Muscle of leg (tissue), 11 donors: ENCODE data around the gene SPRED1. TPM values are rescaled to one million over a fixed set of nuclear protein-coding genes. Genes with fewer than 3 reads are reported as not detected.
"Not testable (repeated sequence)": the region's sequence is repeated elsewhere in the genome, so short reads cannot be mapped to it uniquely, and the experiment has no call there.

Source experiments
- DNase-seq: peaks from one replicate; pipeline ENCODE4 v3.0.0; 2013
- H3K27ac ChIP-seq: one replicate; pipeline ENCODE4 v1.5.1; 2013; ENCODE audit warnings: mild to moderate bottlenecking, low read length, control low read depth
- H3K27me3 ChIP-seq: one replicate; pipeline ENCODE4 v1.6.1; 2013; ENCODE audit warnings: low read length; ENCODE audit not compliant: control insufficient read depth, insufficient read depth
- H3K36me3 ChIP-seq: one replicate; pipeline ENCODE4 v1.6.1; 2013; ENCODE audit warnings: low read length; ENCODE audit not compliant: control insufficient read depth, insufficient read depth
- H3K4me1 ChIP-seq: one replicate; pipeline ENCODE4 v1.6.1; 2013; ENCODE audit warnings: low read length; ENCODE audit not compliant: control insufficient read depth, insufficient read depth
- H3K4me3 ChIP-seq: one replicate; pipeline ENCODE4 v1.5.1; 2013; ENCODE audit warnings: low read length, control low read depth
- H3K9me3 ChIP-seq: replicated peaks from 2 replicates; pipeline ENCODE4 v1.6.1; 2013; ENCODE audit warnings: low read depth, low read length; ENCODE audit not compliant: control insufficient read depth
- WGBS: methylation state at CpG from one replicate; pipeline ENCODE4 v1.1.5; 2013; ENCODE audit warnings: missing lambda C conversion rate; ENCODE audit not compliant: insufficient coverage; 5-methylcytosine and 5-hydroxymethylcytosine counted together
- polyA plus RNA-seq, 8 donors: library from polyadenylated mRNA; unstranded; fragments of 120-200 nt; gene quantifications; one replicate each; pipeline versions ENCODE4 v1.2.1 to v1.2.3, GENCODE V29; 2013; ENCODE audit warnings: inconsistent platforms in 1 of 8, low replicate concordance in 1 of 8; ENCODE audit not compliant: insufficient read length in 8 of 8, insufficient read depth in 1 of 8
- total RNA-seq: library from RNA; stranded (reverse); fragments of 120-200 nt; gene quantifications from one replicate; pipeline ENCODE4 v1.2.4, GENCODE V29; 2013

SPRED1 gene
- total and polyA plus RNA-seq, 9 donors: 21.4 to 50.5 (median 31.4) TPM

DNA sequence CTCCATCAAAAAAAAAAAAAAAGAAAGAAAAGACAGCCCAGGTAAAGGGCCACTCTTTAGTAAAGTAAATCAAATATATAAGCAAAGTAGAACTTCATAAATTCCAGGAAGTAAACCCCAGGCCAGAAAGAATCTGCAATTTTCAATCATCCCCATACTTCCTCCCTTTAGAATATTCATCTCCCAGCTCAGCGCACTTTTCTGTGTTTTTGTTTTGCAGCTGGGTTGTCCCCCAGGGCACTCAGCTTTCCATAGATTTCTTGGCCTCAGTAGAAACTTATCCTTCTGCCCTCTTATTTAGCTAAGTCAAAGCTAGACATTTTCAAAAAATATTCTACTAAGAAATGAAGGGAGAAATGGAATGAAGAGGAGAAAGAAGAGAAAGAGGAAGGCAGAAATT, 24.0 kb upstream of the SPRED1 start:
- H3K27ac ChIP-seq: peak overlapping the region; percentile 67
- no peaks in the 10 kb centered on the region for H3K9me3 ChIP-seq
- DNase-seq: peak; percentile 87
- no peaks in the 10 kb centered on the region for H3K36me3 ChIP-seq
- no peak overlapping the region for H3K4me3 ChIP-seq
- H3K4me1 ChIP-seq: peaks cover 5% of the 10 kb centered on the region
- H3K27me3 ChIP-seq: no peaks in the 10 kb centered on the region
- no CpG with 5 or more reads among the region's 1 CpG for WGBS

DNA sequence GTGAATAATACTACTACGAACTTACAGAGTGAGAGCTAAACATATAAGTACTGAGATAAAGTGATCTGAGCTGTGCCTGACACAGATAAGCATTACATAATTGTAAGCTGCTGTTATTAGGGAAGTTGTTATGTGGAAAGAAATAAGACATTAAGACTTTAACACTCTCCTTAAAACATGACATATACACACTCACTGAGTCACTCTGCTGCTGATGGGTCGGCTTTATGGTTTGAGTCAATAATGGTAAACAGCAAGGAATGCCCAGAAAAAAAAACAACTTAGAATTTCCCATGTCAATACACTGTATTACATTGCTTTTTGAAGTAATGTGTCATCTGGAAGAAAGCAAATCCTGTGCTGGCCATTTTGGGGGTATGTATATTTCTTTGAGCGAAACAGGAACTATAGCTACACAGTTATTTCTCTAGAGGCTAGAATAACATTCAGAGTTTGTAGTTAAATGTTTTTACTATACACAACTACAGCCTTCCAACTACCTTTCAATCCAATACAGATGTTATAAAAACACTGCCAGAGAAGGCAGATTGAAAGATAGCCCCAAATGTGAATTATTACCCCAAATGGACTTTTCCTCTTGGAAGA, 22.8 kb upstream of the SPRED1 start:
- Histone ChIP-seq H3K27ac (peak overlapping the region; percentile 83), H3K27me3 (no peaks in the 10 kb centered on the region), H3K4me3 (no peak overlapping the region), H3K36me3 (no peaks in the 10 kb centered on the region), H3K4me1 (peaks cover 5% of the 10 kb centered on the region), H3K9me3 (no peaks in the 10 kb centered on the region)
- WGBS: no CpG with 5 or more reads among the region's 3 CpGs
- peak; percentile 89 for DNase-seq

DNA sequence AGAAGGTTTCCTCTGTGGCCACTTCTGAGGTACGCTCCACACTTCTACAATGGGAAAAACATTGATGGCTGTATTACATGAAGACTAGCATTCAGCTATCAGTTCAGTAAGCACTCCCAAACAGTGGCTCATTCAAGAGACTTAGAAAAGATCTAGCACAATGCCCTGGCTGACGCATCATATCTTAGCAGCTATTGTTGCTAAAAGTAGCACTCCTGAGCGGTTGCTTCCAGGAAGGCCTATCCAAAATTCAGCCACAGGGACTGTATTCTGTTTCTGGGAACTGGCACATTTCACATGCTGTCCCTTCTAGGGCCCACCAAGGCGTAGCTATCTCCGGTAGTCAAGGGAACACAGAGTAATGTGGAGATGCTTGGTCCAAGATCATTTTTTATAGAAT, 21.2 kb upstream of the SPRED1 start:
- no peaks in the 10 kb centered on the region for H3K36me3 ChIP-seq
- no peaks in the 10 kb centered on the region for H3K27me3 ChIP-seq
- H3K4me1 ChIP-seq: peaks cover 5% of the 10 kb centered on the region
- 17% methylated on average over 2 of the region's 5 CpGs for WGBS
- DNase-seq: peak; percentile 64
- H3K9me3 ChIP-seq: no peaks in the 10 kb centered on the region
- H3K27ac ChIP-seq: peak overlapping the region; percentile 53
- no peak overlapping the region for H3K4me3 ChIP-seq

DNA sequence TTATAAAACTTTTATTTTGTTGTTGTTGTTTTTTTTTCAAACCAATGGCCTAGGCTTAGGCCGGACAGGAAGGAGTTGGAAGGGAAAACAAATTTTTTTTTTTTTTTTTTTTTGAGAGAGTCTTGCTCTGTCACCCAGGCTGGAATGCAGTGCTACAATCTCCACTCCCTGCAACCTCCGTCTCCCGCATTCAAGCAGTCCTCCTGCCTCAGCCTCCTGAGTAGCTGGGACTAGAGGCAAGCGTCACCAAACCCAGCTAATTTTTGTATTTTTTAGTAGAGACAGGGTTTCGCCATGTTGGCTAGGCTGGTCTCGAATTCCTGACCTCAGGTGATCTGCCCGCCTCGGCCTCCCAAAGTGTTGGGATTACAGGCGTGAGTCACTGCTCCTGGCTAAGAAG, 15.6 kb upstream of the SPRED1 start:
- not testable (repeated sequence) for H3K9me3 ChIP-seq, DNase-seq, H3K4me3 ChIP-seq, H3K27ac ChIP-seq, H3K36me3 ChIP-seq, H3K4me1 ChIP-seq, H3K27me3 ChIP-seq
- whole genome bisulfite sequencing: no CpG with 5 or more reads among the region's 9 CpGs

DNA sequence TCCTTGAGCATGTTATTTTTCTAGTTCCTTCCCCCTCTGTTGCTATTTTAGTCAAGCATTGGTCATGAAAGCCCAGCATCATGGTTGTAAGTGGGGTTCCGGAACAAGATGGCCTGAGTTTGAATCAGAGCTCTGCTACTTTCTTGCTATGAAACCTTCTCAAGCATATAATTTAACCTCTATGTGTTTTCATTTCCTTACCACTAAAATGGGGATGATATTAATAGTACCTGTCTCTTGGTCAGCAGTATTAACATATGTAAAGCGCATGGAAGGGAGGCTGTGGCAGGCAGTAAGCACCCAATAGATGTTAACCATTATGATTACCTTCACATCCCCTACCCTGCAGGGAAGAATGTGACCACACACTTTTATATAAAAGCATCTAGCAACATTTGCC, 14.3 kb upstream of the SPRED1 start:
- DNase-seq: no peak
- Histone ChIP-seq H3K9me3 (no peaks in the 10 kb centered on the region), H3K4me1 (no peaks in the 10 kb centered on the region), H3K4me3 (no peak overlapping the region), H3K27me3 (no peaks in the 10 kb centered on the region), H3K27ac (no peak overlapping the region), H3K36me3 (no peaks in the 10 kb centered on the region)
- WGBS: no CpG with 5 or more reads among the region's 2 CpGs

DNA sequence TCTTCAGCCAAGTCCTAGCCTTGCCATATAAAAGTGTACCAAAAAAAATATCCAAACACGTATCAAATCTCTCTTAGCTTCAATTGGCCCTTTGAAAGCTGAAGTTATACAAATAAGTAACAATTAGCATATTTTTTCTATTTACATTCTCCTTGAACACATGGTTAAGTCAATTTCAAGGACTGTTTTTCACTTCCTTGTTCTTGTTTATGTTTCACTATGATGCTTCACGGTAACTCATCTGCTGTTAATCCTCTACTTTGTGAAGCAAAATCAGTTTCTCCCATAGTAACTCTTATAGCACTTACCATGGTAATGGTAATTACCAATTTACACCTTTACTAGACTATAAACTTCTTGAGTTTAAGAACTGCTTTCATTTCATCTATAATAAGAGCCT, 10.6 kb upstream of the SPRED1 start:
- Histone ChIP-seq H3K36me3 (no peaks in the 10 kb centered on the region), H3K27me3 (no peaks in the 10 kb centered on the region), H3K27ac (no peak overlapping the region), H3K4me3 (no peak overlapping the region), H3K4me1 (no peaks in the 10 kb centered on the region), H3K9me3 (no peaks in the 10 kb centered on the region)
- WGBS: no CpG with 5 or more reads among the region's 2 CpGs
- no peak for DNase-seq

DNA sequence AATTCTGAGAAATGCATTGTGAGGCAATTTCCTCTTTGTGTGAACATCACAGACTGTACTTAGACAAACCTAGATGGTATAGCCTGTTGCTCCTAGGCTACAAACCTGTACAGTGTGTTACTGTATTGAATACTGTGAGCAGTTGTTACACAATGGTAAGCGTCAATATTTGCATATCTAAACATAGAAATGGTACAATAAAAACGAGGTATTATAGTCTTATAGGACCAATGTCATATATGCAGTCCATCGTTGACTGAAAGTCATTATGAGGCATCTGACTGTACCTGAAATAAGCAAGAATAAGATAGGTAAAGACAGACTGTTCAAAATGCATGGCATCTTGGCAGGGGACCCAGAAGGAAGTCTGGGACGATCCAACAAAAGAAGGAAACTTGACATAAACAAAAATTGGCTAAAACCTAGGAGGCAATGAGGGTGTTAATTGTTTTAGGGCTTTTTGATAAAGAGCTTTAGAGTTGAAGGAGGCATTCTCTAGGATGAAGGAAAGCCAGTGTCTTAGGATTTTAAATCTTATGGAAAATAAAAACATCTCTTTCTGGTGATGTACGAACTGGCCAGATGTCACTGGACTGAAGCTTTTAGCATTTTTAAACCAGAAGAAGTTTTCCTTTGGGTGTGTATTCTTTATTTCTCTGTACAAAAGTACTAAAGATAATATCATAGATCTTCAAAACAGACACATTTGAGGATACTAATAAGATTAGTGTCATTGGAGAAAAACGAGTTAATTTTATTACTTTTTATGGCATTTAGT, 9.2 kb upstream of the SPRED1 start:
- Histone ChIP-seq H3K4me1 (no peaks in the 10 kb centered on the region), H3K4me3 (no peak overlapping the region), H3K27me3 (no peaks in the 10 kb centered on the region), H3K36me3 (no peaks in the 10 kb centered on the region), H3K9me3 (no peaks in the 10 kb centered on the region), H3K27ac (peak overlapping the region; percentile 45)
- WGBS: 67% methylated on average over 1 of the region's 6 CpGs
- DNase-seq: peak; percentile 86

DNA sequence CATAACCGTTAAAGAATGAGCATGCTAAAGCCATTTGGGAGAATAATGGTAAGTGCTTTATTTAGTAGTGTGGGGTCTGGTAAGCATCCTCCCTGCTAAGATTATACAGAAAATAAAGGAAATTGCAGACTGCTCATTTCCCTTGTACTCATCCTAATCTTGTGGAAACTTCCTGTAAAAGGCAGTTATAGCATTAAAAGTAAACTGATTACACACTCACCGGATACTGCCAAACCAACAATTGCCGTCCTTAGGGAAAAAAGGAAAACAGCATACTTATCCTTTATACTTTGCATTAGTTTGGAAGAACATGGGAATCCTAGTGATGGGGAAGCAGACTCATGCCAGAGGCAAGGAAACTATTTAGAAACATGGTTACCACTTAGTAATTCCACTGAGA, 5.3 kb upstream of the SPRED1 start:
- WGBS: no CpG with 5 or more reads among the region's 3 CpGs
- DNase-seq: peak; percentile 61
- no peak overlapping the region for H3K4me3 ChIP-seq
- no peaks in the 10 kb centered on the region for H3K27me3 ChIP-seq
- H3K27ac ChIP-seq: peak overlapping the region; percentile 31
- no peaks in the 10 kb centered on the region for H3K36me3 ChIP-seq
- H3K4me1 ChIP-seq: peaks cover 10% of the 10 kb centered on the region
- H3K9me3 ChIP-seq: no peaks in the 10 kb centered on the region

DNA sequence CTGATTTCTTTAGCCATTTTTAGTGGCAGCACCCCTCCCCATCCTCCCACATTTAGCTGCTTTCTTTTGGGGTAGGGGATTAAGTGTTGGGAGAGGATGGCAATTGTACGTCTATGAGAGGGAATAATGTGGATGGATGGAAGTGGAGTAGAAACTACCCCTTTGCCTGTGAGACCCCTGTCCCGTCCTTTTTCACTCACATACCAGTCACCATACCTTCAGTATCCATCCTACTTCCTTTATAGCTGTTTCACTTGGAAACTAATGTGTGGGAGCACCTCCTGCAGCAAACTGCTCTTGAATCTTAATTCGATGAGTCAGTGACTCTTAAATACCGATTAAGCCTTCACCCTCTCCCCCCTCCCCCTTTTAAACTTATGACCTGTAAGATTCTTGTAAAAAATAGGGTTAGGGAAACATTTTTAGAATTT, 730 bp downstream of the SPRED1 start:
- Histone ChIP-seq H3K27ac (peak overlapping the region; percentile 93), H3K27me3 (no peaks in the 10 kb centered on the region), H3K4me3 (peak overlapping the region; percentile 88), H3K9me3 (no peaks in the 10 kb centered on the region), H3K36me3 (no peaks in the 10 kb centered on the region), H3K4me1 (peaks cover 10% of the 10 kb centered on the region)
- peak; percentile 80 for DNase-seq
- no CpG with 5 or more reads among the region's 4 CpGs for WGBS

DNA sequence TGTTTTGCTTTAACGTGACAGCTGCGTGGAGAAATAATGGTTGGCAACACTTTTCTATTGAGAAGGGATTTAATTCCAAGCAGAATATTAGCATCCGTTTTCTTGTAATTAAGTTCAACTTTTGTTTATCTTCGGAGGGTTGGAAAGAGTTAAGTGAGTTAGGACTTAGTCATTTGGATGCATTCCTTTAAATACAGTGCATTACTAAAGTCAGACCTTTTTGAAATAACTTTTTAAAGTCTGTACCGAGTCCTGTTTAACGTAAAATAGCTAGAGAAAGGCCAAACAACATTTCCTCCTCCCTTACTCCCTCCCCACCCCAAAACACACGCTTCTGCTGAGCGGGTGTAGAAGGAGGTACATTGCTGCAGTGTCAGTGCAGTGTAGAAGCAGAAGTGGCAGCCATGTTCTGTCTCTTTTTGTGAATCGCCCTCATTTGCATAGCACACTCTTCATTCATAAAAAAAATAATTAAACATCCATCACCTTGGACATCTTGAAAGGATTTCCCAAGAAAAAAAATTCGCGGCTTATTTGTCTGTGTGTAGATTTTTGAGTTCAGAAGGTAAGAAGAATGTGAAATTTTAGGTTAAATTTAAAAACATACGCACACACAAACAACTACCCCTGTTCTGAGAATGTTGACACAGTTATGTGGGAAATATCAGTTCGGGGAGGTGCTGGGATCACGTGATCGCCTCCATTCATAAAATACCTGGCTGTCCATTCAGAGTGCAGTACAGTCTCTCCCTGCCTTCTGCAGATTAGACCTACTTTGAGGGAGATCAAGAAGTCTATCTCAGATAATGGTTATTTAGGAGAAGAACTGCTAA, 1.6 kb downstream of the SPRED1 start:
- Histone ChIP-seq H3K27ac (peak overlapping the region; percentile 93), H3K4me1 (peaks cover 12% of the 10 kb centered on the region), H3K9me3 (no peaks in the 10 kb centered on the region), H3K27me3 (no peaks in the 10 kb centered on the region), H3K4me3 (peak overlapping the region; percentile 88), H3K36me3 (no peaks in the 10 kb centered on the region)
- no CpG with 5 or more reads among the region's 15 CpGs for WGBS
- peak; percentile 88 for DNase-seq
